ENCODE measurements around the gene GLRX2.

DNA sequence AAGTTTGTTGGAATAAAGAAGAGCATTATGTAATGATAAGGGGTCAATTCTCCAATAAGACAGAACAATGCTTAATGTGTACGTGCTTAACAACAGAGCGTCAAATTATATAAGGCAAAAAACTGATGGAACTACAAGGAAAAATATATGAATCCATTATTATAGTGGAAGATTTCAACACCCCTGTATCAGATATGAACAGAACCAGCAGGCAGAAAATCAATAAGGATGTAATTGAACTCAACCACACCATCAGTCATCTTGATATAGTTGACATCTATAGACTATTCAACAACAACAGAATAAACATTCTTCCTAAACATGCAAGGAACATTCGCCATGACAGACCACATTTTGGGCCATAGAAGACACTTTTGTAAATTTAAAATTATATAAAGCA, 13.0 kb upstream of the GLRX2 start:
- TF ChIP-seq, protein P1, sequence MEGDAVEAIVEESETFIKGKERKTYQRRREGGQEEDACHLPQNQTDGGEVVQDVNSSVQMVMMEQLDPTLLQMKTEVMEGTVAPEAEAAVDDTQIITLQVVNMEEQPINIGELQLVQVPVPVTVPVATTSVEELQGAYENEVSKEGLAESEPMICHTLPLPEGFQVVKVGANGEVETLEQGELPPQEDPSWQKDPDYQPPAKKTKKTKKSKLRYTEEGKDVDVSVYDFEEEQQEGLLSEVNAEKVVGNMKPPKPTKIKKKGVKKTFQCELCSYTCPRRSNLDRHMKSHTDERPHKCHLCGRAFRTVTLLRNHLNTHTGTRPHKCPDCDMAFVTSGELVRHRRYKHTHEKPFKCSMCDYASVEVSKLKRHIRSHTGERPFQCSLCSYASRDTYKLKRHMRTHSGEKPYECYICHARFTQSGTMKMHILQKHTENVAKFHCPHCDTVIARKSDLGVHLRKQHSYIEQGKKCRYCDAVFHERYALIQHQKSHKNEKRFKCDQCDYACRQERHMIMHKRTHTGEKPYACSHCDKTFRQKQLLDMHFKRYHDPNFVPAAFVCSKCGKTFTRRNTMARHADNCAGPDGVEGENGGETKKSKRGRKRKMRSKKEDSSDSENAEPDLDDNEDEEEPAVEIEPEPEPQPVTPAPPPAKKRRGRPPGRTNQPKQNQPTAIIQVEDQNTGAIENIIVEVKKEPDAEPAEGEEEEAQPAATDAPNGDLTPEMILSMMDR (conservative IDR thresholded peaks at IDR 0.05; ENCODE audit: low read length), result no peak
- no peak for TF ChIP-seq EZH2phosphoT487 (IDR thresholded peaks at IDR 0.05; ENCODE audit: borderline replicate concordance, low read depth, low read length)

Data from OCI-LY7 (cell line).